ENCODE data around the gene NKX1-1.

The NKX1-1 gene

GRCh38 chr4:1373892-1374705 is 32.1 kb downstream of the NKX1-1 start:
- no peak for TF ChIP-seq SIN3A (IDR thresholded peaks at IDR 0.05; ENCODE audit: borderline replicate concordance, insufficient read depth, low read length)

DNA sequence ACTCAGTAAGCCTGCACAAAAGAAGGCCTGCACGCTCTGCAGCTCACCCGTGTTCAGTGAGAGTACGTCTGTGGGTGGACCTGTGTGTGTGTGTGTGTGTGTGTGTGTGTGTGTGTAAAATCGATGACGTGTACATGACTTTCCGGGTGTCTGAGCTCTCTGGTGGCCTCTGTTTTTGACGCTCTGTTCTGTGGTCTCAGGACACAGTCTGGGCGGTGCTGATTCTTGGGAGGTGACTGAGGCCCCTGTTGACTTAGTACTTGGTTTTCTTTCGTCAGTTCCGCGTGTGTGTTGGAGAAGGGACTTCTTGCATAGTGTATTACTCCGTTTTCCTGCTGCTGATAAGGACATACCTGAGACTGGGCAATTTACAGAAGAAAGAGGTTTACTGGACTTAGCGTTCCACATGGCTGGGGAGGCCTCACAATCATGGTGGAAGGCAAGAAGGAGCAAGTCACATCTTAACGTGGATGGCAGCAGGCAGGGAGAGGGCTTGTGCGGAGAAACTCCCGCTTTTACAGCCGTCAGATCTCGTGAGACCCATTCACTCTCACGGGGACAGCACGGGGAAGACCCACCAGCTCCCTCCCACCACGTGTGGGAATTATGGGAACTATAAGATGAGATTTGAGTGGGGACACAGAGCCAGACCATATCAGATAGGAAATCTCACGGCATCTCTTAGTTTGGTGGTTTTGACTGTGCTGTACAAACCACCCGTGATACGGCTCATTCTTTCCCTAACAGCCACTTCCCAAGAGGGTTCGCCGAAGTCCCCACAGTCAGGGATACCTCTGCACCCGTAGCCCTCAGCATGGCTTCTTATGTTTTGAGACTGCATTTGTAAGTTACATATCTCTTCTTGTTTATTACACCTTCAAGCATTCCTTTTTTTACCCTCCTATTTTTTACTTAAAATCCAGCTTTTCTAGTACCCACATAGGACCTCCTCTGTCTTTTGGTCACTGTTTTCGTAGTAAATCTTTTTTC is 34.8 kb downstream of the NKX1-1 start:
- TF ChIP-seq TAF1 (IDR thresholded peaks at IDR 0.05; ENCODE audit: borderline replicate concordance, insufficient read depth, low read length) (no peak), REST (IDR thresholded peaks at IDR 0.05; ENCODE audit: insufficient read depth in 1 of 2, low read depth in 2 of 2, low read length in 2 of 2) (no peak), SIN3A (IDR thresholded peaks at IDR 0.05; ENCODE audit: borderline replicate concordance, insufficient read depth, low read length) (no peak), POLR2AphosphoS5 (IDR thresholded peaks at IDR 0.05; ENCODE audit: low read depth, low read length) (no peak), FOXP2 (optimal IDR thresholded peaks at IDR 0.05; ENCODE audit: borderline replicate concordance, extremely low read depth, extremely low read length, insufficient read depth) (no peak)

DNA sequence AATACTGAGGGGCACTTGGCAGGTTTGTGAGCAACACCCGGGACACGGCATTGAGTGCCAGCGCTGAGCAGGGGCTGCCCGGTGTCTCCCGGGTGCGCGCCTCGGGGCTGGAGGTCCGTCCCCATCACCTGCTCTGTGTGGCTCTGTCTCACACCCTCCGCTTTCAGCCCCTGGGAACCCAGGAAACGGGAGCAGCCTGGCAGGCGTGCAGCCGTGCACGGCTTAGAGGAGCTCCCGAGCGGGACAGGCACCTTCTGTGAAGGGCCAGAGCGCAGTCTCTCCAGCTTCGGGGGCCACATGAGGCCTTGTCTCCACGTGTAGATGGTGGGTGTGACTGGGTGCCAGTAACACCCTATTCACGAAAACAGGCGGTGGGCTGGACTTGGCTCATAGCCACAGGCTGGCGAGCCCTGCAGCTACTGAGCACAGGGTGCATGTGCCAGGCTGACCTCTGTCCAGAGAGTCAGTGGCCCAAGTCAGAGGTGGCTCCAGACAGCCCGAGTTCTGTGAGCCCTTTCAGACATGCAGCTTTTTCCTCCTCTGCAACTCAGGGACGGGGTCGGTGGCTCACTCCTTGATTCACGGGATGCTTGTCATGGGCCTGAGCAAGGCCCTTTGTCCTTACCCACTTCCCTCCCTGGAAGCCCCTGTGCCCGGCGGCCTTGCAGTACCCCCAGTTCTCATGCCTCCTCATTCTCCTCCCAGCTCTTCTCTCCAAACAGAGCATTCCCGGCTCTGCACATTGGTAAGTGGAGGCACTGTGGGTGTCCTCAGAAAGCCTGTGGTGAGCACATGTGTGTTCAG is 35.7 kb downstream of the NKX1-1 start:
- TF ChIP-seq FOXP2 (optimal IDR thresholded peaks at IDR 0.05; ENCODE audit: borderline replicate concordance, extremely low read depth, extremely low read length, insufficient read depth) (no peak), POLR2AphosphoS5 (IDR thresholded peaks at IDR 0.05; ENCODE audit: low read depth, low read length) (no peak), REST (IDR thresholded peaks at IDR 0.05; ENCODE audit: insufficient read depth in 1 of 2, low read depth in 2 of 2, low read length in 2 of 2) (no peak), TAF1 (IDR thresholded peaks at IDR 0.05; ENCODE audit: borderline replicate concordance, insufficient read depth, low read length) (no peak), SIN3A (IDR thresholded peaks at IDR 0.05; ENCODE audit: borderline replicate concordance, insufficient read depth, low read length) (no peak)

GRCh38 chr4:1369479-1370079 is 36.7 kb downstream of the NKX1-1 start:
- TF ChIP-seq SIN3A (IDR thresholded peaks at IDR 0.05; ENCODE audit: borderline replicate concordance, insufficient read depth, low read length) (no peak), POLR2AphosphoS5 (IDR thresholded peaks at IDR 0.05; ENCODE audit: low read depth, low read length) (no peak)

DNA sequence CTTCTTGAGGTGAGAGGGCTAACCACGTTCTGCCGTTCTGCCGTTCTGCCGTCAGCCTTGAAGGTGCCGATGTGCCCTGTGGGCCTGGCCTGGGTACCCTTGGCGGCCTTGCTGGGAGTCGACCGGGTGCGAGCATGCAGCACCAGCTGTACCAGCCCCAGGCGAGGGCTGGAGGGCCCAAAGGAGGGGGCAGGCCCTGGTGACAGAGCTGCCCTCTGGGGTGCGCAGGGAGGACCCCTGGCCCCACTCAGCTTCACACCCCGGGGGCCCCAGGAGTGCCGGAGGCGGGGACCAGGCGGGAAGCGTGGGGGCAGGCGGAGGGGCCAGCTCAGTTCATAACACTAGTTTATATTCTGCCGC is 37.2 kb downstream of the NKX1-1 start:
- TF ChIP-seq SIN3A (IDR thresholded peaks at IDR 0.05; ENCODE audit: borderline replicate concordance, insufficient read depth, low read length), result no peak
- TF ChIP-seq POLR2AphosphoS5 (IDR thresholded peaks at IDR 0.05; ENCODE audit: low read depth, low read length), result no peak
- TF ChIP-seq FOXP2 (optimal IDR thresholded peaks at IDR 0.05; ENCODE audit: borderline replicate concordance, extremely low read depth, extremely low read length, insufficient read depth), result no peak
- no peak for TF ChIP-seq TAF1 (IDR thresholded peaks at IDR 0.05; ENCODE audit: borderline replicate concordance, insufficient read depth, low read length)
- no peak for TF ChIP-seq REST (IDR thresholded peaks at IDR 0.05; ENCODE audit: insufficient read depth in 1 of 2, low read depth in 2 of 2, low read length in 2 of 2)
